Measurements from ENCODE around the gene PDIA4.

DNA sequence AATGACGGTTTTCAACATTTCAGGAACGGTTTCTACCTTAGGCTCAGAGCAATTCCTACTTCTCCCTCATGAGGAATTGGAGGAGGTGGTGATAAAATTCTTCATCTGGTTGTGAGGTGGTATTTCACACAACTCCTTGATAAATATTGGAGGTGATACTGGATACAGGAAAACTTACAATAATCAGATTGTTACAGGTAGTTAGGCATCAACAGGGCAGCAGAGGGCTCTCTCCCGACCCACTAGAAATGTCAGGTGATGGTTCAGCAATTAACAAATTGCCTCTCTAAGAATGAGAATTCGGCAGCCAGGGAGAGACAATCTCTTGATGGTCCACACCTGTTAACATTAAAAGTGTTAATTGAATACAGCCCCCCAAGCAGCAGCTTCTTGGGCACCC is 39.6 kb upstream of the PDIA4 start:
- TF ChIP-seq, protein P1, sequence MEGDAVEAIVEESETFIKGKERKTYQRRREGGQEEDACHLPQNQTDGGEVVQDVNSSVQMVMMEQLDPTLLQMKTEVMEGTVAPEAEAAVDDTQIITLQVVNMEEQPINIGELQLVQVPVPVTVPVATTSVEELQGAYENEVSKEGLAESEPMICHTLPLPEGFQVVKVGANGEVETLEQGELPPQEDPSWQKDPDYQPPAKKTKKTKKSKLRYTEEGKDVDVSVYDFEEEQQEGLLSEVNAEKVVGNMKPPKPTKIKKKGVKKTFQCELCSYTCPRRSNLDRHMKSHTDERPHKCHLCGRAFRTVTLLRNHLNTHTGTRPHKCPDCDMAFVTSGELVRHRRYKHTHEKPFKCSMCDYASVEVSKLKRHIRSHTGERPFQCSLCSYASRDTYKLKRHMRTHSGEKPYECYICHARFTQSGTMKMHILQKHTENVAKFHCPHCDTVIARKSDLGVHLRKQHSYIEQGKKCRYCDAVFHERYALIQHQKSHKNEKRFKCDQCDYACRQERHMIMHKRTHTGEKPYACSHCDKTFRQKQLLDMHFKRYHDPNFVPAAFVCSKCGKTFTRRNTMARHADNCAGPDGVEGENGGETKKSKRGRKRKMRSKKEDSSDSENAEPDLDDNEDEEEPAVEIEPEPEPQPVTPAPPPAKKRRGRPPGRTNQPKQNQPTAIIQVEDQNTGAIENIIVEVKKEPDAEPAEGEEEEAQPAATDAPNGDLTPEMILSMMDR (IDR thresholded peaks at IDR 0.05; ENCODE audit: low read length) = peak; percentile 59
- no peak for TF ChIP-seq EZH2 (IDR thresholded peaks at IDR 0.05; ENCODE audit: borderline replicate concordance, low read length)

Measured in OCI-LY1 (cell line).